ENCODE results near the gene SIL1. TPM values are rescaled to one million over a fixed set of nuclear protein-coding genes. Genes with fewer than 3 reads are reported as not detected.
"Not testable (repeated sequence)": the region's sequence is repeated elsewhere in the genome, so short reads cannot be mapped to it uniquely, and the experiment has no call there.

Gene SIL1
- total and polyA plus RNA-seq, 2 donors (not counting 3 experiments of a cell fraction or from before 2014, with no cell fraction given) = 47.6 to 67.2 TPM

DNA sequence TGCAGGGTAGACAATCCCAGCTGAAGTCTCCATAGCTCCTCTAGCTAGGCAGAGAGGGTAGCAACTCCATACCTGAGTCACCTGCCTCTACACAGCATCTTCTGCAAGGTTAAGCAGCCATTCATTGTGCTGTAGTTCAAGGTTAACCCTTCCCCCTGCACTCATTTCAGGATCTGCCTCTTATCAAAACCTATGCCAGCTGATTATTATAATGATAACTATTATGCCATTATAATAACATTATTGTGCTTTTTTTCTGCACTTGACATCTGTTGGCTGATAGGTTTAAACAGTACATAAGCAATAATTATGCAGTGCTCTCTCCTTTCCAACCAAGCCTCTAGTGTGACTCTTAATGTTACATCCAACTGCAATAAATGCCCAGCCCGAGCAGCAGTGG lies 17.3 kb downstream of the SIL1 start:
- no peaks in the 10 kb centered on the region for H3K4me1 ChIP-seq (ENCODE audit: control insufficient read depth, extremely low read depth, insufficient read depth, low read length)
- H4K20me1 ChIP-seq (replicated peaks; ENCODE audit: control insufficient read depth, extremely low read depth, insufficient read depth, low read length) = no peaks in the 10 kb centered on the region
- intact Hi-C loops (cut with micrococcal nuclease) = no loop called here
- ChIA-PET POLR2A (no interaction called here), CTCF (interaction anchor here (0.9 kb wide), 1 partner anchor 601 kb away, joined by 3 read pairs; no protein-coding TSS in a partner anchor)
- H3K4me2 ChIP-seq (ENCODE audit: insufficient read depth, low read length) = no peak overlapping the region
- no peaks in the 10 kb centered on the region for H3K27me3 ChIP-seq (ENCODE audit: control insufficient read depth in 2 of 2, insufficient read depth in 2 of 2, low read length in 2 of 2)
- H3K36me3 ChIP-seq (ENCODE audit: control insufficient read depth in 2 of 2, extremely low read depth in 1 of 2, insufficient read depth in 2 of 2, low read length in 2 of 2) = no peaks in the 10 kb centered on the region
- DNase-seq (ENCODE audit: low read depth, low spot score) (no peak), FAIRE-seq (no peak)
- no peaks in the 10 kb centered on the region for H3K9me1 ChIP-seq (replicated peaks; ENCODE audit: control insufficient read depth, extremely low read depth, insufficient read depth, low read length)
- dilution Hi-C loops (cut with MboI; ENCODE audit: extremely low pct_ligation_motif_present, low sequenced_read_pairs) = no loop called here
- no peak overlapping the region for H3K9ac ChIP-seq (replicated peaks; ENCODE audit: extremely low read depth, insufficient read depth, low read length)
- no TSS peak for BruUV-seq (replicated peaks)
- no peak overlapping the region for H2AFZ ChIP-seq (ENCODE audit: low read depth, low read length)
- peaks cover 3% of the 10 kb centered on the region for H3K79me2 ChIP-seq (ENCODE audit: control insufficient read depth, insufficient read depth, low read length)
- TF ChIP-seq FOS (IDR thresholded peaks at IDR 0.05; ENCODE audit: borderline replicate concordance, insufficient read depth, low read length) (no peak), JUN (IDR thresholded peaks at IDR 0.05; ENCODE audit: borderline replicate concordance, insufficient read depth, insufficient read length, low read depth) (no peak), POLR2A (IDR thresholded peaks at IDR 0.05; ENCODE audit: low read depth, low read length) (no peak), GATA2 (IDR thresholded peaks at IDR 0.05; ENCODE audit: insufficient read depth, insufficient read length, low read depth, low read length) (no peak), EZH2 (IDR thresholded peaks at IDR 0.05; ENCODE audit: borderline replicate concordance, low read depth, low read length, severe bottlenecking) (no peak)
- TF ChIP-seq, protein P1, sequence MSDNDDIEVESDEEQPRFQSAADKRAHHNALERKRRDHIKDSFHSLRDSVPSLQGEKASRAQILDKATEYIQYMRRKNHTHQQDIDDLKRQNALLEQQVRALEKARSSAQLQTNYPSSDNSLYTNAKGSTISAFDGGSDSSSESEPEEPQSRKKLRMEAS (IDR thresholded peaks at IDR 0.05; ENCODE audit: insufficient read depth, insufficient read length) = no peak
- no peak overlapping the region for H3K27ac ChIP-seq (ENCODE audit: insufficient read depth, low read depth, low read length)
- no peaks in the 10 kb centered on the region for H3K9me3 ChIP-seq (replicated peaks; ENCODE audit: control insufficient read depth, insufficient read depth, low read length)
- no peak overlapping the region for H3K4me3 ChIP-seq (replicated peaks in 1 of 3; ENCODE audit: insufficient read depth in 1 of 3, low read depth in 1 of 3, low read length in 3 of 3)

DNA sequence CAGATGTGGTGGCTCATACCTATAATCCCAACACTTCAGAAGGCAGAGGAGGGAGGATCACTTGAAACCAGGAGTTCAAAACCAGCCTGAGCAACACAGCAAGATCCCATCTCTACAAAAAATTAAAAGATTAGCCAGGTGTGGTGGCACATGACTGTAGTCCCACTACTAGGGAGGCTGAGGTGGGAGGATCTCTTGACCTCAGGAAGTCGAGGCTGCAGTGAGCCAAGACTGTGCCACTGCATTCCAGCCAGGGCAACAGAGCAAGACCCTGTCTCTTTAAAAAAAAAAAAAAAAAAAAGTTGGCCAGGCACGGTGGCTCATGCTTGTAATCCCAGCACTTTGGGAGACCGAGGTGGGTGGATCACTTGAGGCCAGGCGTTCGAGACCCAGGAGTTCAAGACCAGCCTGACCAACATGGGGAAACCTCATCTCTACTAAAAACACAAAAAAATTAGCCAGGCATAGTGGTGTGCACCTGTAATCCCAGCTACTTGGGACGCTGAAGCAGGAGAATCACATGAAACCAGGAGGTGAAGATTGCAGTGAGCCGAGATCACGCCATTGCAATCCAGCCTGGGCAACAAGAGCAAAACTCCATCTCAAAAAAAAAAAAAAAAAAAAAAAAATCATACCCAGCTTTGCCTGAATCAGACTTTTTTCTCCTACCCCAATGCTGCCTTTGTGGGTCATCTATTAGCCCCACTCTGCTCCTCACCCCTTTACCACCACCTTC lies 18.2 kb downstream of the SIL1 start:
- H3K79me2 ChIP-seq (ENCODE audit: control insufficient read depth, insufficient read depth, low read length); H3K4me1 ChIP-seq (ENCODE audit: control insufficient read depth, extremely low read depth, insufficient read depth, low read length); H2AFZ ChIP-seq (ENCODE audit: low read depth, low read length); dilution Hi-C loops (cut with MboI; ENCODE audit: extremely low pct_ligation_motif_present, low sequenced_read_pairs); H3K4me3 ChIP-seq (replicated peaks in 1 of 3; ENCODE audit: insufficient read depth in 1 of 3, low read depth in 1 of 3, low read length in 3 of 3); H3K9me3 ChIP-seq (replicated peaks; ENCODE audit: control insufficient read depth, insufficient read depth, low read length); H3K9me1 ChIP-seq (replicated peaks; ENCODE audit: control insufficient read depth, extremely low read depth, insufficient read depth, low read length); intact Hi-C loops (cut with micrococcal nuclease); H3K36me3 ChIP-seq (ENCODE audit: control insufficient read depth in 2 of 2, extremely low read depth in 1 of 2, insufficient read depth in 2 of 2, low read length in 2 of 2); FAIRE-seq; H3K27ac ChIP-seq (ENCODE audit: insufficient read depth, low read depth, low read length); BruUV-seq (replicated peaks); H3K27me3 ChIP-seq (ENCODE audit: control insufficient read depth in 2 of 2, insufficient read depth in 2 of 2, low read length in 2 of 2); H3K4me2 ChIP-seq (ENCODE audit: insufficient read depth, low read length); H4K20me1 ChIP-seq (replicated peaks; ENCODE audit: control insufficient read depth, extremely low read depth, insufficient read depth, low read length); POLR2A ChIA-PET; DNase-seq (ENCODE audit: low read depth, low spot score); H3K9ac ChIP-seq (replicated peaks; ENCODE audit: extremely low read depth, insufficient read depth, low read length): not testable (repeated sequence)
- CTCF ChIA-PET = interaction anchor here (0.8 to 0.9 kb wide), 2 partner anchors 16 to 601 kb away, joined by 3 read pairs; no protein-coding TSS in a partner anchor
